Measurements from ENCODE around the gene GNMT.
A peak's percentile ranks its signal among the peaks of the same experiment; 100 is the strongest.
"Not testable (repeated sequence)": the region's sequence is repeated elsewhere in the genome, so short reads cannot be mapped to it uniquely, and the experiment has no call there.

Gene GNMT

GRCh38 chr6:42937548-42938427, 22.8 kb upstream of the GNMT start:
- H3K27me3 Mint-ChIP-seq: no peaks in the 10 kb centered on the region
- H3K9me3 Mint-ChIP-seq: no peaks in the 10 kb centered on the region
- DNase-seq: no peak
- peak overlapping the region in 1 of 2 donors; percentile 47 for H3K27ac Mint-ChIP-seq
- H3K4me1 Mint-ChIP-seq: peaks cover 60% of the 10 kb centered on the region
- H3K4me3 Mint-ChIP-seq: no peak overlapping the region
- no peak for ATAC-seq

DNA sequence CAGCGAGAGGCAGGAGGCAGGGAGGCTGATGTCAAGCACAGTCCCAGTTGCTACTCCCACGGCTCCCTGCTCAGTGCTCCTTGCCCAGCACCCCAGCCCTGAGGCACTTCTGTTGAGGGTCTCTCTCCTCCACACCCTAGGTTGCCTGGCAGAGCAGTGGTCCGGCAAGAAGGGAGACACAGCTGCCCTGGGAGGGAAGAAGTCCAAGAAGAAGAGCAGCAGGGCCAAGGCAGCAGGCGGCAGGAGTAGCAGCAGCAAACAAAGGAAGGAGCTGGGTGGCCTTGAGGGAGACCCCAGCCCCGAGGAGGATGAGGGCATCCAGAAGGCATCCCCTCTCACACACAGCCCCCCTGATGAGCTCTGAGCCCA, 22.1 kb upstream of the GNMT start:
- Mint-ChIP-seq H3K4me3 (no peak overlapping the region), H3K4me1 (peaks cover 53% of the 10 kb centered on the region), H3K27me3 (no peaks in the 10 kb centered on the region), H3K9me3 (no peaks in the 10 kb centered on the region), H3K27ac (no peak overlapping the region)
- no peak for DNase-seq
- ATAC-seq: peak; percentile 8

DNA sequence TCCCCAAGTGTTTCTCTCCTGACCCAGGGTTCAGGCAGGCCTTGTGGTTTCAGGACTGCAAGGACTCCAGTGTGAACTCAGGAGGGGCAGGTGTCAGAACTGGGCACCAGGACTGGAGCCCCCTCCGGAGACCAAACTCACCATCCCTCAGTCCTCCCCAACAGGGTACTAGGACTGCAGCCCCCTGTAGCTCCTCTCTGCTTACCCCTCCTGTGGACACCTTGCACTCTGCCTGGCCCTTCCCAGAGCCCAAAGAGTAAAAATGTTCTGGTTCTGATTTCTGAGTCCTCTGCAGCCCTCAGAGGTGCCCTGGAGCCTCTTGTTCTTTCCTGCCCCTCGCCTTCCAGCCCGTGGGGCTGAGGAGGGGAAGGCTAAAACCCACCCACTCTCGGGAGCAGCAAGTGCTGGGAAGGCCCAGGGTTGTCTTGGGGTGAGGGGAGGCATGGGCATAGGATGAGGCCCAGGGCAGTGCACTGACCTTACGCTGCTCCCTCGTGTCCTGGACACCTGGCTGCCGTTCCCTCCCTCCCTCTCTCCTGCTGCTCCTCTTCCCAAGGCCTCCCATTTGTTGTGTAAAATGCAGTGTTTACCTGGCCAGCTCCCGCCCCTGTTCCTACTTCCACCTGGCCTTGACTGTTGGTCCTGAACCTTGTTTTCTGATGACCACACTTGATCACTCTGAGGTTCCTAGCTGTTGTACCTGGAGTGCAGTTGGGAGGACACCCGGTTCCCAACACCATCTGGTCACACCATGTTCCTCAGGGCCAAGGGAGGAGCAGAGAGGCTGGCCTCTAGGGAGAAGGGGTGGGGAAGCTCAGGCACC, 21.4 kb upstream of the GNMT start:
- H3K27me3 Mint-ChIP-seq: no peaks in the 10 kb centered on the region
- H3K4me3 Mint-ChIP-seq: no peak overlapping the region
- no peak for DNase-seq
- peak; percentile 19 for ATAC-seq
- H3K27ac Mint-ChIP-seq: peak overlapping the region; percentile 8 to 48
- peaks cover 45% of the 10 kb centered on the region for H3K4me1 Mint-ChIP-seq
- no peaks in the 10 kb centered on the region for H3K9me3 Mint-ChIP-seq

GRCh38 chr6:42939810-42940167, 20.8 kb upstream of the GNMT start:
- Mint-ChIP-seq H3K4me1 (peaks cover 44% of the 10 kb centered on the region), H3K27ac (peak overlapping the region; percentile 2 to 67)

DNA sequence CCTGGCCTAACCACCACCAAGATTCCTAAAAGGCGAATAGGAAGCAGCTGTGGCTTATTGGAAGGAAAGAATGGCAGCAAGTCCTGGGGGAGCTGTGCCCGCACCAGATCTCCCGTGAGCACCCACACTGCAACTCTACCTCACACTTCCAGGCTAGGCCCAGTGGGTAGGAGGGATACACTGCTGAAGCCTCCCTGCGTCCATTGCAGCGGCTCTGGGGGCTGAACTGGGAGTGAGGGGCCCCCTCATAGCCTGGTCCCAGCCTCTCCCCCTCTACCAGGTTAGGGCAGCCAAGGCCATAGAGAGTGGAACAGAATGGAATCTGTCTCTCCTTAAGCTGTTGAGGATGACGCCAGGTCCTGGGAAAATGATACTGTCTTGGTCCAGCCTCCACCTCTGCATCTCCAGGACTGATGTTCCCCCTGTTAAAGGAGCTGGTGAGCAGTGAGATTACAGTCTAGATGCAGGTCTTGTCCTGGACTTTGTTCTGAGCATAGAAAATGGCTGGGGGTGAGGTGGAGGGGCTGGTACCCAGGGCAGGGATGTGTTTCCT, 20.0 kb upstream of the GNMT start:
- Mint-ChIP-seq H3K9me3 (no peaks in the 10 kb centered on the region), H3K4me1 (peaks cover 37% of the 10 kb centered on the region), H3K27me3 (no peaks in the 10 kb centered on the region), H3K4me3 (no peak overlapping the region), H3K27ac (peak overlapping the region in 1 of 2 donors; percentile 67)
- ATAC-seq (no peak), DNase-seq (no peak)

More at GRCh38 chr6:42939810-42940167, 20.8 kb upstream of the GNMT start:
- ATAC-seq (no peak), DNase-seq (no peak)
- Mint-ChIP-seq H3K27me3 (no peaks in the 10 kb centered on the region), H3K4me3 (no peak overlapping the region), H3K9me3 (no peaks in the 10 kb centered on the region)

GRCh38 chr6:42941356-42941755, 19.2 kb upstream of the GNMT start:
- Mint-ChIP-seq H3K27ac (peak overlapping the region; percentile 56 to 80), H3K4me1 (peaks cover 32% of the 10 kb centered on the region)
- H3K27me3 Mint-ChIP-seq, H3K4me3 Mint-ChIP-seq, DNase-seq, H3K9me3 Mint-ChIP-seq, ATAC-seq: not testable (repeated sequence)

DNA sequence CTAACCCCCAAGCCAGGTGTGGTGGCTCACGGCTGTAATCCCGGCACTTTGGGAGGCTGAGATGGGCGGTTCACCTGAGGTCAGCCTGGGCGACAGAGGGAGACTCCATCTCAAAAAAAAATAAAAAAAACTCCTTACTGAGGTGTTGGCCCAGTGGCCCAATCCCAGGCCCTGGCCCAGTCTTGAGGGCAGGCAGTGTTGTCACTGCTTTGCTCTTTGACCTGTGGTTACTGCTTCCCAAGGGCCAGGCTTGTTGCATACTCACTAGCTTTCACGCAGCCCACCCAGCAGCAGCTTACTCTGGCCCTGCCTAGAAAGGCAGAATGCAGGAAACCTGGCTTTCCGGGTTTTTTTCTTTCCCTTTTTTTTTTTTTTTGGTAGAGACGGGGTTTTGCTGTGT, 18.1 kb upstream of the GNMT start:
- Mint-ChIP-seq H3K4me1 (peaks cover 26% of the 10 kb centered on the region), H3K4me3 (no peak overlapping the region), H3K27ac (no peak overlapping the region), H3K27me3 (no peaks in the 10 kb centered on the region), H3K9me3 (no peaks in the 10 kb centered on the region)
- ATAC-seq (no peak), DNase-seq (no peak)

DNA sequence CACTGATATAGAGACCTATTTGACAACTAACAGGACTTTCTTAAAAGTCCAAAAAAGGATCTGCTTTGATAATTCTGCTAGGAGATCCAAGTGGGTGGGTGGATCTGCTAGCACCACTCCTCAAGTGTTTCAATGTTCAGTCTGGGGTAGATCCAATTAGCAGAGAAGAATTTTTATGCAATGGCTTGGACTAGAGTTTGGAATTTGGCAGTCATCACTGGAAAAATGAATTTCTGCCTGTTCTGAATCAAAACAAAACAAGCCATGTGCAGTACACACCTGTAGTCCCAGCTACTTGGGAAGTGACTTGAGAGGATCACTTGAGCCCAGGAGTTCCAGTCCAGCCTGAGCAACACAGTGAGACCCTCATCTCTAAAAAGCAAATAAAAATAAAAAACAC, 12.6 kb upstream of the GNMT start:
- ATAC-seq: no peak
- Mint-ChIP-seq H3K27me3 (no peaks in the 10 kb centered on the region), H3K27ac (no peak overlapping the region)

DNA sequence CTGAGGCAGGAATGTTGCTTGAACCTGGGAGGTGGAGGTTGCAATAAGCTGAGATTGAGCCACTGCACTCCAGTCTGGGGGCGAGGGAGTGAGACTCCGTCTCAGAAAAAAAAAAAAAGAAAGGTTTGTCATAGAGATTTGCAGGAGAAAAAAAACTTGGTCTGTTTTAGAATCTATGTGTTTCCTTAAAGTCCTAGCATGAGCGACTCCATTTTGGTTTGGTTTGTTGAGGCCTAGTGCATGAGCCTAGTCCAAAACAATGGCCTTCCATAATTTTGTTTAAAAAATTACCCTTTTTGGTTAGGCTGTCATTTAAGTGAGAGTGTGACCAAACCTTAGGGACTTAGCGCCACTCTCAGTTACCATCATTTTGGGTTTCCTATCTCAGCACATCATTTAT, 8.2 kb upstream of the GNMT start:
- H3K27ac Mint-ChIP-seq: no peak overlapping the region
- H3K27me3 Mint-ChIP-seq: no peaks in the 10 kb centered on the region
- ATAC-seq: no peak

More for the DNA sequence above, 12.6 kb upstream of the GNMT start:
- no peak for DNase-seq
- Mint-ChIP-seq H3K9me3 (no peaks in the 10 kb centered on the region), H3K4me1 (no peaks in the 10 kb centered on the region), H3K4me3 (no peak overlapping the region)

DNA sequence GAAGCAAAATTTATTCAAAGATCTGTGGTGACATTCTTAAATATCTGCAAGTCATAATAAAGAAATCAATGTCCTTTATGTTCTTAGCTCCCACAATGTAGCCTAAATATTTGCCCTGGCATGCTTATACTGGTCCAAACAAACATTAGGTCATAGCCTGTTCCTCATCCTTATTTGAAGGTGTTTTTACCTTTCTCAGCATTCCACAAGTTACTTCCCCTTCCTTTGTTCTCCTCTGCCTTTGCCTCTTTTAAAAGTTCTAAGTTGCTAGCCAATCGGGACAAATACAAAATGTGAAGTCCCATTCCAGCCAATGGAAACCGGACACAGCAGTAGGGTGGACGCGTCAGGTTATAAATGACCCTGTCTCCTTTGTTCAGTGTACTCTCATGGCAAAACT, 6.1 kb upstream of the GNMT start:
- DNase-seq, H3K4me3 Mint-ChIP-seq, H3K27me3 Mint-ChIP-seq, H3K27ac Mint-ChIP-seq, H3K9me3 Mint-ChIP-seq, H3K4me1 Mint-ChIP-seq, ATAC-seq: not testable (repeated sequence)

More for the DNA sequence above, 8.2 kb upstream of the GNMT start:
- no peak overlapping the region for H3K4me3 Mint-ChIP-seq
- DNase-seq: no peak
- H3K9me3 Mint-ChIP-seq: no peaks in the 10 kb centered on the region
- H3K4me1 Mint-ChIP-seq: no peaks in the 10 kb centered on the region

DNA sequence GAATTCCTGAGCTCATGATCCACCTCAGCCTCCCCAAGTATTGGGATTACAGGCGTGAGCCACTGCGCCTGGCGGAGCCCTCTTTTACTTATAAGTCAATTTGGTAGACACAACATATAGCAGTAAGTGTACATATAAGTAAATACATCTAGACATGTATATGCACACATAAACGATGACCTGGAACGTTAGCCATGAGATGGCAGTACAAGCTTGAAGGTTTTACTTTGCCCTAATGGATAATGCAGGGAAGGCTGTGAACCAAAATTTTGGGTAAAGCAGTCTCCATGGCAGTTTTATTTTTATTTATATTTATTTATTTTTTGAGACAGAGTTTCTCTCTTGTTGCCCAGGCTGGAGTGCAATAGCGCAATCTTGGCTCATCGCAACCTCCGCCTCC, 2.4 kb upstream of the GNMT start:
- H3K4me1 Mint-ChIP-seq: peaks cover 21% of the 10 kb centered on the region
- no peak for ATAC-seq

GRCh38 chr6:42959917-42960242, 674 bp upstream of the GNMT start:
- H3K4me3 Mint-ChIP-seq: peak overlapping the region; percentile 78 to 92
- DNase-seq: no peak
- H3K27me3 Mint-ChIP-seq: peaks cover 8% of the 10 kb centered on the region
- no peaks in the 10 kb centered on the region for H3K9me3 Mint-ChIP-seq
- ATAC-seq: no peak
- H3K4me1 Mint-ChIP-seq: peaks cover 21% of the 10 kb centered on the region
- no peak overlapping the region for H3K27ac Mint-ChIP-seq

More for the DNA sequence above, 2.4 kb upstream of the GNMT start:
- Mint-ChIP-seq H3K9me3 (no peaks in the 10 kb centered on the region), H3K27ac (no peak overlapping the region), H3K4me3 (no peak overlapping the region), H3K27me3 (peaks cover 8% of the 10 kb centered on the region)
- no peak for DNase-seq

DNA sequence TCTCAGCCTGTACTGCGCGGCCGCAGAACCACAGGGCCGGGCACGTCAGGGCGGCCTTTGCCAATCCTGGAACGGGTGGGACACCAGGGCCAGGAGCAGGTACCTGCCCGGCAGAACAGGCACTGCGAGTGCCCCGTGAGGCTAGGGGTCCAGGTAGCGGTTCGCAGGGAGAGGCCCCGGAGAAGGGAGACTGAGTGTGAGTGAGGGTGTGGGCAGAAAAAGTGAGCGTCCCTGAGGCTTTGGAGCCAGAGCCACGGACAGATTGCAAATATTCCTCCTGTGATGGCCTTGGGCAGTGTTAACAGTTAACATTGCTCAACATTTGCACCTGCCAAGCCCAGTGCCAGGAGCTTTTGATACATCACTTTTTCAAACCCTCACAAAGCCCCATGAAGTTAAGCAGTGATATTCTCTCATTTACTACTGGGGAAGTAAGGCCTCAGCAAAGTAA, 491 bp downstream of the GNMT start:
- Mint-ChIP-seq H3K4me3 (peak overlapping the region; percentile 78 to 92), H3K27me3 (peaks cover 8% of the 10 kb centered on the region), H3K27ac (no peak overlapping the region), H3K4me1 (peaks cover 21% of the 10 kb centered on the region), H3K9me3 (no peaks in the 10 kb centered on the region)
- ATAC-seq: no peak
- no peak for DNase-seq

- no peak overlapping the region for H3K4me3 Mint-ChIP-seq
- DNase-seq (no peak), ATAC-seq (no peak)
- H3K4me1 Mint-ChIP-seq: peaks cover 27% of the 10 kb centered on the region
- H3K27me3 Mint-ChIP-seq: peaks cover 8% of the 10 kb centered on the region
- no peaks in the 10 kb centered on the region for H3K9me3 Mint-ChIP-seq
- H3K27ac Mint-ChIP-seq: no peak overlapping the region
These were observed 1.5 kb downstream of the GNMT start for GRCh38 chr6:42962096-42962495.

DNA sequence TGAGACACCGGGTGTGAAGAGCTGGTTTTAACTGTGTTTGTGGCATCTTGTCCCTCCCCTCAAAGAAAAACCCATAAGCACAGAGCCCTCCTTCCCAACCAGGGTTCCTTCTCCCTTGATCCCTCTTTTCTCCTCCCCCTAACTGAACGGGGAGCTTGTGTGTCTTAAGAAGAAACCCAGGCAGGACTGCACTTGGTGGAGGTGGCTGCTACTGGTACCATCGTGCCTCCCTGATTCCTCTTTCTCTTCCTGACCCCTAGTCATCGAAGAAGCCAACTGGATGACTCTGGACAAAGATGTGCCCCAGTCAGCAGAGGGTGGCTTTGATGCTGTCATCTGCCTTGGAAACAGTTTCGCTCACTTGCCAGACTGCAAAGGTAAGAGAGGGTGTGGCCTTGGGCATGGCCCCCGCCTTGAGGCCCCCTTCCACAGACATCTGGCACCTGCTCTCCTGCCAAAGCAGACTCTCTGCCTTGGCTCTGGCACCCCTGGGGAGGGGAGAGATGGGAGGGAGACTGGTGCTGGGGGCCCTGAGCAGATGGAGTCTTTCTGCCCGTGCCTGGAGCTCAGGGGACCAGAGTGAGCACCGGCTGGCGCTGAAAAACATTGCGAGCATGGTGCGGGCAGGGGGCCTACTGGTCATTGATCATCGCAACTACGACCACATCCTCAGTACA, 2.1 kb downstream of the GNMT start:
- H3K27ac Mint-ChIP-seq: no peak overlapping the region
- H3K27me3 Mint-ChIP-seq: peaks cover 8% of the 10 kb centered on the region
- DNase-seq: no peak
- ATAC-seq: no peak
- H3K4me3 Mint-ChIP-seq: no peak overlapping the region
- no peaks in the 10 kb centered on the region for H3K9me3 Mint-ChIP-seq
- peaks cover 32% of the 10 kb centered on the region for H3K4me1 Mint-ChIP-seq

All from stimulated activated naive CD8-positive, alpha-beta T cell treated with anti-CD3 and anti-CD28 coated beads, Interleukin-15, amount 100 ng/mL, for 72 hours (primary cell).